T-helper 1 cell treated with Interleukin-12 subunit alpha and Interleukin-12 subunit beta and Interleukin-4 antibody, amounts not matched to agents 30 μg/mL and 1 μg/mL, for 36 hours (primary cell): ENCODE results near the gene RSBN1L.

Experiments used
- H3K27ac Mint-ChIP-seq: one replicate; pipeline ENCODE4 v1.8.0; 2021; ENCODE audit warnings: mild to moderate bottlenecking, mixed read lengths
- H3K27me3 Mint-ChIP-seq: one replicate; pipeline ENCODE4 v1.8.0; 2021; ENCODE audit warnings: low read depth, mixed read lengths
- H3K36me3 Mint-ChIP-seq: one replicate; pipeline ENCODE4 v1.8.0; 2021; ENCODE audit warnings: low read depth, mixed read lengths
- H3K4me1 Mint-ChIP-seq: one replicate; pipeline ENCODE4 v1.8.0; 2021; ENCODE audit warnings: low read depth, mixed read lengths
- H3K4me3 Mint-ChIP-seq: one replicate; pipeline ENCODE4 v1.8.0; 2021; ENCODE audit warnings: mild to moderate bottlenecking, moderate library complexity, mixed read lengths
- H3K9me3 Mint-ChIP-seq: one replicate; pipeline ENCODE4 v1.8.0; 2021; ENCODE audit warnings: mixed read lengths

RSBN1L gene

GRCh38 chr7:77788327-77788902 lies 92.2 kb downstream of the RSBN1L start:
- peaks cover 20% of the 10 kb centered on the region for H3K36me3 Mint-ChIP-seq
- no peaks in the 10 kb centered on the region for H3K9me3 Mint-ChIP-seq
- H3K4me3 Mint-ChIP-seq, result no peak overlapping the region
- H3K27me3 Mint-ChIP-seq, result no peaks in the 10 kb centered on the region
- peaks cover under 1% of the 10 kb centered on the region for H3K4me1 Mint-ChIP-seq
- H3K27ac Mint-ChIP-seq, result no peak overlapping the region

GRCh38 chr7:77791336-77791735 lies 95.1 kb downstream of the RSBN1L start:
- Mint-ChIP-seq H3K4me1 (peaks cover 13% of the 10 kb centered on the region), H3K27ac (no peak overlapping the region), H3K36me3 (peaks cover 14% of the 10 kb centered on the region), H3K4me3 (no peak overlapping the region), H3K27me3 (no peaks in the 10 kb centered on the region), H3K9me3 (no peaks in the 10 kb centered on the region)

- H3K4me1 Mint-ChIP-seq, result peaks cover 19% of the 10 kb centered on the region
- no peaks in the 10 kb centered on the region for H3K27me3 Mint-ChIP-seq
- H3K27ac Mint-ChIP-seq, result no peak overlapping the region
- peaks cover 16% of the 10 kb centered on the region for H3K36me3 Mint-ChIP-seq
- H3K9me3 Mint-ChIP-seq, result no peaks in the 10 kb centered on the region
- no peak overlapping the region for H3K4me3 Mint-ChIP-seq
Measured at GRCh38 chr7:77791956-77792355, 95.7 kb downstream of the RSBN1L start.

GRCh38 chr7:77794000-77794399 lies 97.7 kb downstream of the RSBN1L start:
- no peak overlapping the region for H3K4me3 Mint-ChIP-seq
- no peak overlapping the region for H3K27ac Mint-ChIP-seq
- peaks cover 21% of the 10 kb centered on the region for H3K36me3 Mint-ChIP-seq
- no peaks in the 10 kb centered on the region for H3K9me3 Mint-ChIP-seq
- no peaks in the 10 kb centered on the region for H3K27me3 Mint-ChIP-seq
- H3K4me1 Mint-ChIP-seq, result peaks cover 27% of the 10 kb centered on the region

GRCh38 chr7:77796109-77796508 lies 99.8 kb downstream of the RSBN1L start:
- H3K27me3 Mint-ChIP-seq, result no peaks in the 10 kb centered on the region
- H3K9me3 Mint-ChIP-seq, result no peaks in the 10 kb centered on the region
- peak overlapping the region; percentile 91 for H3K4me3 Mint-ChIP-seq
- H3K27ac Mint-ChIP-seq, result peak overlapping the region; percentile 2
- peaks cover 25% of the 10 kb centered on the region for H3K36me3 Mint-ChIP-seq
- peaks cover 39% of the 10 kb centered on the region for H3K4me1 Mint-ChIP-seq

- H3K27ac Mint-ChIP-seq, result peak overlapping the region; percentile 85
- no peaks in the 10 kb centered on the region for H3K9me3 Mint-ChIP-seq
- peaks cover 25% of the 10 kb centered on the region for H3K36me3 Mint-ChIP-seq
- peak overlapping the region; percentile 91 for H3K4me3 Mint-ChIP-seq
- H3K27me3 Mint-ChIP-seq, result no peaks in the 10 kb centered on the region
- peaks cover 42% of the 10 kb centered on the region for H3K4me1 Mint-ChIP-seq
Measured at GRCh38 chr7:77796960-77797359, 100.7 kb downstream of the RSBN1L start.

- Mint-ChIP-seq H3K27me3 (no peaks in the 10 kb centered on the region), H3K4me1 (peaks cover 50% of the 10 kb centered on the region), H3K4me3 (peak overlapping the region; percentile 91), H3K9me3 (no peaks in the 10 kb centered on the region), H3K27ac (peak overlapping the region; percentile 85), H3K36me3 (peaks cover 25% of the 10 kb centered on the region)
Measured at GRCh38 chr7:77797734-77798393, 101.6 kb downstream of the RSBN1L start.

- H3K27me3 Mint-ChIP-seq, result no peaks in the 10 kb centered on the region
- H3K4me1 Mint-ChIP-seq, result peaks cover 57% of the 10 kb centered on the region
- H3K9me3 Mint-ChIP-seq, result no peaks in the 10 kb centered on the region
- peak within 1 kb of the TSS; percentile 85 for H3K27ac Mint-ChIP-seq
- H3K36me3 Mint-ChIP-seq, result peaks cover 26% of the 10 kb centered on the region
- peak within 1 kb of the TSS; percentile 91 for H3K4me3 Mint-ChIP-seq
Measured at GRCh38 chr7:77798394-77799077, 102.3 kb downstream of the RSBN1L start, which contains the start of the genes PHTF2 and TMEM60. PHTF2 (plus strand) TSS chr7:77798773. TMEM60 (minus strand) TSS chr7:77798434; CDS start chr7:77794373, 4,061 bp downstream.

GRCh38 chr7:77799078-77799964 lies 103.1 kb downstream of the RSBN1L start:
- Mint-ChIP-seq H3K9me3 (peaks cover 4% of the 10 kb centered on the region), H3K27ac (peak overlapping the region; percentile 85), H3K4me3 (peak overlapping the region; percentile 91), H3K36me3 (peaks cover 20% of the 10 kb centered on the region), H3K27me3 (no peaks in the 10 kb centered on the region), H3K4me1 (peaks cover 58% of the 10 kb centered on the region)

- Mint-ChIP-seq H3K9me3 (peaks cover 6% of the 10 kb centered on the region), H3K27ac (peak overlapping the region; percentile 72), H3K36me3 (peaks cover 23% of the 10 kb centered on the region)
Measured at GRCh38 chr7:77800158-77800557, 103.9 kb downstream of the RSBN1L start.

GRCh38 chr7:77800730-77801129 lies 104.5 kb downstream of the RSBN1L start:
- H3K9me3 Mint-ChIP-seq, result peaks cover 11% of the 10 kb centered on the region
- peaks cover 58% of the 10 kb centered on the region for H3K4me1 Mint-ChIP-seq
- no peak overlapping the region for H3K27ac Mint-ChIP-seq
- H3K27me3 Mint-ChIP-seq, result no peaks in the 10 kb centered on the region
- peak overlapping the region; percentile 91 for H3K4me3 Mint-ChIP-seq
- H3K36me3 Mint-ChIP-seq, result peaks cover 29% of the 10 kb centered on the region

More at GRCh38 chr7:77800158-77800557, 103.9 kb downstream of the RSBN1L start:
- Mint-ChIP-seq H3K4me1 (peaks cover 57% of the 10 kb centered on the region), H3K4me3 (peak overlapping the region; percentile 91), H3K27me3 (no peaks in the 10 kb centered on the region)

GRCh38 chr7:77802557-77803405 lies 106.5 kb downstream of the RSBN1L start:
- peaks cover 31% of the 10 kb centered on the region for H3K9me3 Mint-ChIP-seq
- H3K36me3 Mint-ChIP-seq, result peaks cover 36% of the 10 kb centered on the region
- peak overlapping the region; percentile 71 for H3K27ac Mint-ChIP-seq
- H3K4me3 Mint-ChIP-seq, result peak overlapping the region; percentile 55
- peaks cover 42% of the 10 kb centered on the region for H3K4me1 Mint-ChIP-seq
- no peaks in the 10 kb centered on the region for H3K27me3 Mint-ChIP-seq

- Mint-ChIP-seq H3K36me3 (peaks cover 40% of the 10 kb centered on the region), H3K9me3 (peaks cover 45% of the 10 kb centered on the region), H3K27me3 (no peaks in the 10 kb centered on the region), H3K4me3 (no peak overlapping the region), H3K4me1 (peaks cover 30% of the 10 kb centered on the region), H3K27ac (no peak overlapping the region)
Measured at GRCh38 chr7:77806425-77806824, 110.2 kb downstream of the RSBN1L start.
